Activated naive CD4-positive, alpha-beta T cell treated with anti-CD3 and anti-CD28 coated beads, Interleukin-2, amount 10 ng/mL, durations not matched to agents 7 days and 5 days (primary cell): Measurements from ENCODE around the gene LRRC8B.
"Not testable (repeated sequence)": the region's sequence is repeated elsewhere in the genome, so short reads cannot be mapped to it uniquely, and the experiment has no call there.

ENCODE experiments used
- CTCF ChIA-PET: fragments of 350-600 bp; sonication (Branson Sonifier 250); formaldehyde crosslinking; loops from one replicate; lab custom pipeline; 2021; ENCODE audit warnings: antibody characterized with exemption; lab: Charles Lee
- DNase-seq: peaks from one replicate; pipeline ENCODE4 v3.0.0-alpha.2; 2020
- H3K27ac Mint-ChIP-seq: one replicate; pipeline ENCODE4 v1.8.0; 2021; ENCODE audit warnings: mild to moderate bottlenecking, moderate library complexity, mixed read lengths
- H3K27me3 Mint-ChIP-seq: one replicate; pipeline ENCODE4 v1.8.0; 2021; ENCODE audit warnings: mild to moderate bottlenecking, mixed read lengths
- H3K36me3 Mint-ChIP-seq: one replicate; pipeline ENCODE4 v1.8.0; 2021; ENCODE audit warnings: mixed read lengths
- H3K4me1 Mint-ChIP-seq: one replicate; pipeline ENCODE4 v1.8.0; 2021; ENCODE audit warnings: mixed read lengths
- H3K4me3 Mint-ChIP-seq: one replicate; pipeline ENCODE4 v1.8.0; 2021; ENCODE audit warnings: mild to moderate bottlenecking, moderate library complexity, mixed read lengths
- H3K9me3 Mint-ChIP-seq: one replicate; pipeline ENCODE4 v1.8.0; 2021; ENCODE audit warnings: mixed read lengths

Gene LRRC8B

DNA sequence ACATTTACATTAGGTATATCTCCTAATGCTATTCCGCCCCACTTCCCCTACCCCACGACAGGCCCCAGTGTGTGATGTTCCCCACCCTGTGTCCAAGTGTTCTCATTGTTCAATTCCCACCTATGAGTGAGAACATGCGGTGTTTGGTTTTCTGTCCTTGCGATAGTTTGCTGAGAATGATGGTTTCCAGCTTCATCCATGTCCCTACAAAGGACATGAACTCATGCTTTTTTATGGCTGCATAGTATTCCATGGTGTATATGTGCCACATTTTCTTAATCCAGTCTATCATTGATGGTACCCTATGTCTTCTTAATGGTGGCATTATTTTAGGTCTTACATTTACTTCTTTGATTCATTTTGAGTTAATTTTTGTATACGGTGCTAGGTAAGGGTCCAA, 14.6 kb upstream of the LRRC8B start:
- H3K9me3 Mint-ChIP-seq, H3K4me1 Mint-ChIP-seq, H3K4me3 Mint-ChIP-seq, H3K27ac Mint-ChIP-seq, DNase-seq, H3K36me3 Mint-ChIP-seq: not testable (repeated sequence)
- CTCF ChIA-PET, result interaction anchor here (1.2 kb wide), 1 partner anchor 11 kb away, joined by 3 read pairs; no protein-coding TSS in a partner anchor
- H3K27me3 Mint-ChIP-seq, result peaks cover 23% of the 10 kb centered on the region

- CTCF ChIA-PET, result no interaction called here
- no peak overlapping the region for H3K27ac Mint-ChIP-seq
- H3K9me3 Mint-ChIP-seq, result peaks cover 5% of the 10 kb centered on the region
- no peaks in the 10 kb centered on the region for H3K4me1 Mint-ChIP-seq
- H3K4me3 Mint-ChIP-seq, result no peak overlapping the region
- no peak for DNase-seq
- H3K36me3 Mint-ChIP-seq, result peaks cover 1% of the 10 kb centered on the region
- H3K27me3 Mint-ChIP-seq, result peaks cover 15% of the 10 kb centered on the region
Measured at GRCh38 chr1:89512996-89513720, 11.5 kb upstream of the LRRC8B start.

DNA sequence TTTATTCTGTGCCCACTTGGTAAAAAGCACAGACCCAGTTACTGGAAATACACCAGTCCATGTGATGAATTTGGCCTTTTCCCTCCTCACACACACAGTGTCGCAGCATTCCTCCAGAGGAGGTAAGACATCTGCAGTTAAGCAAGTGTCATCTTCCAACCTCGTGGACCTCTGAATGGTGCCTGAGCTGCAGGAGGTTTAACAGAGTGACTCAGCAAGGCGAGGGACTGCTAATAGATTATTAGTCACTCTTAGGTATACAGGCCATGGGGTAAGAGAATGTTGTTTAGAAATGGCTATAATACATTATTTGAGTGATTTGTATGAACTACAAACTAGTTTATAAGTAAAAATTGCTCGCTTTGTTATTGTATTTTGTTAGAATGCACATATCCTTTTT, 8.6 kb upstream of the LRRC8B start:
- no peaks in the 10 kb centered on the region for H3K4me1 Mint-ChIP-seq
- no peak for DNase-seq
- H3K9me3 Mint-ChIP-seq, result no peaks in the 10 kb centered on the region
- CTCF ChIA-PET, result interaction anchor here (0.9 to 1.4 kb wide), 3 partner anchors 27 to 247 kb away, joined by 4 read pairs; no protein-coding TSS in a partner anchor
- no peak overlapping the region for H3K4me3 Mint-ChIP-seq
- peaks cover 1% of the 10 kb centered on the region for H3K36me3 Mint-ChIP-seq
- peaks cover 16% of the 10 kb centered on the region for H3K27me3 Mint-ChIP-seq
- H3K27ac Mint-ChIP-seq, result no peak overlapping the region

DNA sequence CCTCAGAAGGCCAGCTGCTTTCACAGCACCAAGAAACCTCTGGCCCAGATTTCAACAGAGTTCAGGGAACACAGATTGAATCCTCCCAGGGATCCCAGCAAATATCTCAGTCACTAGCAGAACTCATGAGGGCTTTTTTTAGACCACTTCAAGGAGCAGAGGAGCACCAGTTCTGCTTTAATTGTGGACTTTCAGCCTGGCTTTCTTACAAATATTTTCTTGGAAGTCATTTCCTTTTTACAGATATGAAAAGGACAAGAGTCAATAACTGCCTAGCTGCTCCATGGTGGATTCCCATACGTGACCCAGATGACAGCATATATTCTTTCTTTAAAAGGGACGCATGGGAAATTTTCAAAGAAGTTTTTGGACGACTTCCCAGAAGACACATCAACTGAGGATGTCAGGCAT, 6.4 kb upstream of the LRRC8B start:
- Mint-ChIP-seq H3K9me3 (peaks cover 2% of the 10 kb centered on the region), H3K4me3 (no peak overlapping the region), H3K36me3 (peaks cover 3% of the 10 kb centered on the region), H3K27me3 (peaks cover 16% of the 10 kb centered on the region), H3K27ac (no peak overlapping the region), H3K4me1 (no peaks in the 10 kb centered on the region)
- CTCF ChIA-PET, result interaction anchor here (0.6 to 3.2 kb wide), 7 partner anchors 33 to 245 kb away, joined by 3 to 18 read pairs (median 4); no protein-coding TSS in a partner anchor
- no peak for DNase-seq

GRCh38 chr1:89519779-89520358, 4.8 kb upstream of the LRRC8B start:
- H3K27me3 Mint-ChIP-seq, result peaks cover 10% of the 10 kb centered on the region
- CTCF ChIA-PET, result interaction anchor here (0.6 to 3.2 kb wide), 9 partner anchors 9 to 243 kb away, joined by 3 to 18 read pairs (median 5); no protein-coding TSS in a partner anchor

DNA sequence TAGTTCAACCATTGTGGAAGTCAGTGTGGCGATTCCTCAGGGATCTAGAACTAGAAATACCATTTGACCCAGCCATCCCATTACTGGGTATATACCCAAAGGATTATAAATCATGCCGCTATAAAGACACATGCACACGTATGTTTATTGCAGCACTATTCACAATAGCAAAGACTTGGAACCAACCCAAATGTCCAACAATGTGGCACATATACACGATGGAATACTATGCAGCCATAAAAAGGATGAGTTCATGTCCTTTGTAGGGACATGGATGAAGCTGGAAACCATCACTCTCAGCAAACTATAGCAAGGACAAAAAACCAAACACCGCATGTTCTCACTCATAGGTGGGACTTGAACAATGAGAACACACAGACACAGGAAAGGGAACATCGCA, 2.7 kb upstream of the LRRC8B start:
- H3K27me3 Mint-ChIP-seq, DNase-seq, H3K4me3 Mint-ChIP-seq, H3K4me1 Mint-ChIP-seq, H3K9me3 Mint-ChIP-seq, H3K36me3 Mint-ChIP-seq, H3K27ac Mint-ChIP-seq, CTCF ChIA-PET: not testable (repeated sequence)

More at GRCh38 chr1:89519779-89520358, 4.8 kb upstream of the LRRC8B start:
- peaks cover 10% of the 10 kb centered on the region for H3K4me1 Mint-ChIP-seq
- H3K36me3 Mint-ChIP-seq, result peaks cover 1% of the 10 kb centered on the region
- no peak overlapping the region for H3K27ac Mint-ChIP-seq
- H3K9me3 Mint-ChIP-seq, result peaks cover 2% of the 10 kb centered on the region
- no peak overlapping the region for H3K4me3 Mint-ChIP-seq
- peak; percentile 61 for DNase-seq

- Mint-ChIP-seq H3K27ac (peak overlapping the region; percentile 89), H3K4me3 (no peak overlapping the region), H3K27me3 (peaks cover 3% of the 10 kb centered on the region), H3K9me3 (peaks cover 2% of the 10 kb centered on the region), H3K36me3 (peaks cover 1% of the 10 kb centered on the region), H3K4me1 (peaks cover 10% of the 10 kb centered on the region)
- CTCF ChIA-PET, result interaction anchor here (1.1 kb wide), 2 partner anchors 36 to 106 kb away, joined by 3 read pairs; no protein-coding TSS in a partner anchor
- no peak for DNase-seq
Measured at GRCh38 chr1:89523572-89524368, 859 bp upstream of the LRRC8B start.

- Mint-ChIP-seq H3K4me1 (peaks cover 16% of the 10 kb centered on the region), H3K36me3 (peaks cover 7% of the 10 kb centered on the region), H3K4me3 (no peak overlapping the region), H3K9me3 (peaks cover 2% of the 10 kb centered on the region), H3K27me3 (no peaks in the 10 kb centered on the region), H3K27ac (peak overlapping the region; percentile 89)
- CTCF ChIA-PET, result no interaction called here
- DNase-seq, result peak; percentile 56
Measured at GRCh38 chr1:89525169-89525855, 683 bp downstream of the LRRC8B start.

GRCh38 chr1:89527256-89527655, 2.6 kb downstream of the LRRC8B start:
- CTCF ChIA-PET, result no interaction called here
- H3K9me3 Mint-ChIP-seq, result peaks cover 4% of the 10 kb centered on the region
- H3K4me1 Mint-ChIP-seq, result peaks cover 30% of the 10 kb centered on the region
- H3K27ac Mint-ChIP-seq, result no peak overlapping the region
- DNase-seq, result no peak
- peaks cover 20% of the 10 kb centered on the region for H3K36me3 Mint-ChIP-seq
- no peaks in the 10 kb centered on the region for H3K27me3 Mint-ChIP-seq
- no peak overlapping the region for H3K4me3 Mint-ChIP-seq

DNA sequence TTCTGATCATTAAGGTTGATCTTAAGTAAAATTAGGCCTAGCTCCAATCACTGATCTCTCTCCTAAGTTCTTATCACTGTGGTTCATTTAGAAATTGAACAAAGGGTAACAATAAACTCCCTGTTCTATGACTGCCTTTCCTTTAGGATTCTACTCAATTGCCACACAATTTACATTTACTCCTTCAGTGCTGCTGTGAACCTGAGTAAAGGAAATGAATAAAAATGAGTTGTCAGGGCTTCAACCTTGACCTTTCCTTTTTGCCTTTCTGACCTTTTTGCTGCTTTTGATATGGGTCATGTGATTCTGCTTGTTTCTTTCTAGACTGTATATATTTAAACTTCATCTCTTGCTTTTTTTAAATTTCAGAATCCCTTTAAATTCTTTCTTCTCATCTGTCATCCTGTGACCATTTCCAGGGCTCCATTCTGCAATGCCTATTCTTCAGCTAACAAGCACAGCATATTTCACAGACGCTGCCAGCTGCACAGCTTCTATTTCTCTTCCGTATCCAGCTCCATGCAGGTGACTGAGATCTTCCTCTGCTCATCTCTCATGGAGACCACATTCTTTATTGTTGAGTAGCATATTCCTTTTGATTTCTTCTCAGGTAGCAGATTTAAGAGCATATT, 3.2 kb downstream of the LRRC8B start:
- peaks cover 5% of the 10 kb centered on the region for H3K9me3 Mint-ChIP-seq
- CTCF ChIA-PET, result interaction anchor here (1.5 kb wide), 1 partner anchor 9 kb away, joined by 6 read pairs; no protein-coding TSS in a partner anchor
- no peak overlapping the region for H3K27ac Mint-ChIP-seq
- peaks cover 25% of the 10 kb centered on the region for H3K36me3 Mint-ChIP-seq
- DNase-seq, result no peak
- H3K4me1 Mint-ChIP-seq, result peaks cover 33% of the 10 kb centered on the region
- no peak overlapping the region for H3K4me3 Mint-ChIP-seq
- H3K27me3 Mint-ChIP-seq, result no peaks in the 10 kb centered on the region

- Mint-ChIP-seq H3K27me3 (no peaks in the 10 kb centered on the region), H3K9me3 (peaks cover 5% of the 10 kb centered on the region), H3K36me3 (peaks cover 30% of the 10 kb centered on the region), H3K4me3 (no peak overlapping the region), H3K4me1 (peaks cover 36% of the 10 kb centered on the region), H3K27ac (no peak overlapping the region)
- CTCF ChIA-PET, result interaction anchor here (1.5 kb wide), 1 partner anchor 9 kb away, joined by 6 read pairs; no protein-coding TSS in a partner anchor
- DNase-seq, result no peak
Measured at GRCh38 chr1:89528382-89528780, 3.8 kb downstream of the LRRC8B start.

- peaks cover 31% of the 10 kb centered on the region for H3K36me3 Mint-ChIP-seq
- H3K4me3 Mint-ChIP-seq, result no peak overlapping the region
- CTCF ChIA-PET, result interaction anchor here (0.8 to 1.5 kb wide), 2 partner anchors 10 to 16 kb away, joined by 3 to 6 read pairs; no protein-coding TSS in a partner anchor
- peaks cover 5% of the 10 kb centered on the region for H3K9me3 Mint-ChIP-seq
- DNase-seq, result no peak
- no peak overlapping the region for H3K27ac Mint-ChIP-seq
- H3K27me3 Mint-ChIP-seq, result no peaks in the 10 kb centered on the region
- H3K4me1 Mint-ChIP-seq, result peaks cover 31% of the 10 kb centered on the region
Measured at GRCh38 chr1:89529196-89529595, 4.6 kb downstream of the LRRC8B start.

DNA sequence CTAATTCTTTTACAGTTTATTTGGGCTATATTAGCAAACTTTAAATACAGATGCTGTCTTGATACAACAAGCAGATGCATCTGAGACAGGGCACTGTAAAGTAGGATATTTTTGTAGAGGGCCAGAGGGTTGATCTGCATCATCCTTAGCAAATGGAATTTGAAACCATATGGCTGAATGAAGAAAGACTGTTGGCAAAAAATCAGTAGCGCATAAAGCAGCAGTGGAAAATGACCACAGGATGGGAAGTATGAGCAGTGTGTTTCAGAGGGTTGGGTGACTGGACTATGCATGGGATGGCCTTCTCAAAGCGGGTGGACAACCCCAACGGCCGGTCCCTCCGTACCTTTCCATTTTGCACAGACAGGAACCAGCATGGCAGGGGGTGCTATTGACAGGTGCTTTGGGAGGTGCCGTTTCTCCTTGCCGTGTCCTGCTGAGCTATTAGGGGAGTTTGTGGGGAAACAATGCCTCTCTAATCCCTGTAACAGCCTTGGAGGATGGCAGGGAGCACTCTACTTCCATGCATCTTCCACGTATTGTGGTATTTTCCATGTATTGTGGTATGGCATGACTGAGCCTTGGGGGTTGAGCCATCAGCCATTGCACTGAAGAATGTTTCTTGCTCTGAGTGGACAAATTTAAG, 5.9 kb downstream of the LRRC8B start:
- no peak overlapping the region for H3K27ac Mint-ChIP-seq
- CTCF ChIA-PET, result no interaction called here
- H3K4me1 Mint-ChIP-seq, result peaks cover 29% of the 10 kb centered on the region
- no peak for DNase-seq
- H3K4me3 Mint-ChIP-seq, result no peak overlapping the region
- H3K36me3 Mint-ChIP-seq, result peaks cover 35% of the 10 kb centered on the region
- H3K27me3 Mint-ChIP-seq, result no peaks in the 10 kb centered on the region
- peaks cover 5% of the 10 kb centered on the region for H3K9me3 Mint-ChIP-seq
